ENCODE data around the gene TERB2.
"Not testable (repeated sequence)": the region's sequence is repeated elsewhere in the genome, so short reads cannot be mapped to it uniquely, and the experiment has no call there.

TERB2 gene, protein sequence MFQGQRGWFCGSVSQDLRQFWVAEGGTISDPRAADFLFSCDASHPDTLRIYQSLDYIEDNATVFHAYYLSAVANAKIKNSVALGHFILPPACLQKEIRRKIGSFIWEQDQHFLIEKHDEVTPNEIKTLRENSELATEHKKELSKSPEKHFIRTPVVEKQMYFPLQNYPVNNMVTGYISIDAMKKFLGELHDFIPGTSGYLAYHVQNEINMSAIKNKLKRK

DNA sequence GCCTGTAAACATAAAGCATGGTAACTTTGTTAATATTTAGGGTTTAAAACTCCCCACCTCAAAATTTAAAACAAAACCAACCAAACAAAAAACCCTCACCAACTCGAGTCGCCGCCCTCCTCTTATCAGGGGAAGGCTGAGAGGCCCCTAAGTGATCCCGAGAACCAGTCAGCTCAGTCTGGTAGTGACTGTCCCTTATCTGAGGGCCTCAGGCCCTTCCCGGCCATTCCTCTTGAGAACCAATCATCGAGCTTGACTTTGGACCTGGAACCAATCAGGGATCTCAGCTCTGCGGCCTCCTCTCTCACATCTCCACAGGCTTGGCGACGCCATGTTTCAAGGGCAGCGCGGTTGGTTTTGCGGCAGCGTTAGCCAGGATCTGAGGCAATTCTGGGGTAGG, at the start of gene TERB2:
TSS of gene TERB2 (plus strand) at position 300 of the 400 bp plus-strand sequence. CDS start at position 332, 32 bp downstream.
- no peak within 1 kb of the TSS for H3K4me3 ChIP-seq (ENCODE audit: low read depth, low read length)
- TF ChIP-seq, protein P1, sequence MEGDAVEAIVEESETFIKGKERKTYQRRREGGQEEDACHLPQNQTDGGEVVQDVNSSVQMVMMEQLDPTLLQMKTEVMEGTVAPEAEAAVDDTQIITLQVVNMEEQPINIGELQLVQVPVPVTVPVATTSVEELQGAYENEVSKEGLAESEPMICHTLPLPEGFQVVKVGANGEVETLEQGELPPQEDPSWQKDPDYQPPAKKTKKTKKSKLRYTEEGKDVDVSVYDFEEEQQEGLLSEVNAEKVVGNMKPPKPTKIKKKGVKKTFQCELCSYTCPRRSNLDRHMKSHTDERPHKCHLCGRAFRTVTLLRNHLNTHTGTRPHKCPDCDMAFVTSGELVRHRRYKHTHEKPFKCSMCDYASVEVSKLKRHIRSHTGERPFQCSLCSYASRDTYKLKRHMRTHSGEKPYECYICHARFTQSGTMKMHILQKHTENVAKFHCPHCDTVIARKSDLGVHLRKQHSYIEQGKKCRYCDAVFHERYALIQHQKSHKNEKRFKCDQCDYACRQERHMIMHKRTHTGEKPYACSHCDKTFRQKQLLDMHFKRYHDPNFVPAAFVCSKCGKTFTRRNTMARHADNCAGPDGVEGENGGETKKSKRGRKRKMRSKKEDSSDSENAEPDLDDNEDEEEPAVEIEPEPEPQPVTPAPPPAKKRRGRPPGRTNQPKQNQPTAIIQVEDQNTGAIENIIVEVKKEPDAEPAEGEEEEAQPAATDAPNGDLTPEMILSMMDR (IDR thresholded peaks at IDR 0.05; ENCODE audit: low read depth, low read length, missing control alignments), result no peak
- DNase-seq (ENCODE audit: low read depth), result no peak

DNA sequence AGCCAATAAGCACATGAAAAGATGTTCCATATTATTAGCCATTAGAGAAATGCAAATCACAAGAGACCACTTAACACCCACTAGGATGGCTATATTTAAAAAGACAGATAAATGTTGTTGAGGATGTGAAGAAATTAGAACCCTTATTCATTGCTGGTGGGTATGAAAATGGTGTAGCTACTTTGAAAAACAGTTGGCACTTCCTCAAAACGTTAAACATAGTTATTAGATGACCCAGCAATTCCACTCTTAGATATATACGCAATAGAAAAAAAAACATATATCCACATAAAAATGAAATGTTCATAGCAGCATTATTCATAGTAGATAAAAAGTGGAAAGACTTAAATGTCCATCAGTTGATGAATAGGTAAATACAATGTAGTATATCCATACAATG, 47.1 kb upstream of the TERB2 start:
- no peak for DNase-seq (ENCODE audit: low read depth)
- TF ChIP-seq, protein P1 (IDR thresholded peaks at IDR 0.05; ENCODE audit: low read depth, low read length, missing control alignments), result no peak
- no peak overlapping the region for H3K4me3 ChIP-seq (ENCODE audit: low read depth, low read length)

DNA sequence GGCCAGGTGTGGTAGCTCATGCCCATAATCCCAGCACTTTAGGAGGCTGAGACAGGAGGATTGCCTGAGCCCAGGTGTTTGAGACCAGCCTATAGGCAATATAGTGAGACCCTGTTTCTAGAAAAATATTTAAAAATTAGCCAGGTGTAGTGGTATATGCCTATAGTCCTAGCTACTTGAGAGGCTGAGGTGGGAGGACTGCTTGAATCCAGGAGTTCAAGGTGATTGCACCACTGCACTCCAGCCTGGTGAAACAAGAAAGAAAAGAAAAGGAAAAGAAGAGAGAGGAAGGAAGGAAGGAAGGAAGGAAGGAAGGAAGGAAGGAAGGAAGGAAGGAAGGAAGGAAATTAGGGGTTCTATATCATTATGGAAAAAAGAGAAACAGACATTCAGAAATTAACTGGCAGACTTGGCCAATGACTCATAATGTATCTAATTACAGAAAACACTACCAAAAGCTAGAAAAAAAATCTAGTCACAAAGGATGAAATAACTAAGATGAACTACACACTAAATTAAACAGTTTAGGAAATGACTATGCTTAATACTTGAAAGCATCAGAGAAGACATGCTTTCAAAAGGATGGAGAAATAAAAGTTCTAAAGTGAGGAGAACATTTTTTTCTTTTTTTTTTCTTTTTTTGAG, 45.4 kb upstream of the TERB2 start:
- TF ChIP-seq, protein P1 (IDR thresholded peaks at IDR 0.05; ENCODE audit: low read depth, low read length, missing control alignments), result no peak
- DNase-seq (ENCODE audit: low read depth), result no peak
- no peak overlapping the region for H3K4me3 ChIP-seq (ENCODE audit: low read depth, low read length)

DNA sequence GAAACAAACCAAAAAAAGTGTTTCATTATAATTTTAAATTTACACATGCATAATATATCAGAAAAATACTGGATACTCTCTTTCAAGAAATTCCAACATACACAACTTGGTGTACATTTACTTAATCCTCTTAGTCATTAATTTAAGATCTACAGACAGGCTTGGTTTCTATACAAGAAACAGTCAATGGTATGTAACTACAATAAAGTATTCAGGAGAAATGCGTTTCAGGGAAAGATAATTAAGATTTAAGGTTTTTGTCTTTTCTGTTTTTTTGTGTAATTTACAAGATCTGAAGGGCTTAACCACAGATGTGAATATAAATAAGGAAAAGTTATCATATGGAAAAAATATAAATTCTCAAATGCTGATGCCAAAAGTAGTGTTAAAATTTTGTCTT, 44.3 kb upstream of the TERB2 start:
- not testable (repeated sequence) for DNase-seq (ENCODE audit: low read depth); H3K4me3 ChIP-seq (ENCODE audit: low read depth, low read length)

DNA sequence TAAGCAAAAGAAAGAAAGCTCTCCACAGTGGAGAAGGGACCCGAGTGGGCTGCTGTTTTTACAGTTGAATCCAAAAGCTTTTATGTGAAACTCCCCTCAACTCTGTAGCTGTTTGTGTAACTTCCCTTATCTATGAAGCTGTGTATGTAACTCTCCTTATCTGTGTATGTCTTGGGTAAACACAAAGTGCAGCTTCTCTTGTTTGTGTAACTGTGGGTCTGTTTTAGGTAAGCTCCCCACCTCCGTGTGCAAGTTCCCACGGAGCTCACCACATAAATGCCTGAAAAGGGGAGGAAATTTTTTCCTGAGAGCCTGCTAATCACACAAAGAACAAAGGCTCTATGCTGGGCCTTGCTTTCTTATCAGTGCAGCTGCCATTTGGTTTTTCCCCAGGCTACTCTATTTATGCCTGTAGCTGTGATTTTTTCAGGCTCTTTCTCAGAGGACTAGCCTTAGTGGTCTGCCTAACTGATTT, 43.5 kb upstream of the TERB2 start:
- not testable (repeated sequence) for DNase-seq (ENCODE audit: low read depth); H3K4me3 ChIP-seq (ENCODE audit: low read depth, low read length)

DNA sequence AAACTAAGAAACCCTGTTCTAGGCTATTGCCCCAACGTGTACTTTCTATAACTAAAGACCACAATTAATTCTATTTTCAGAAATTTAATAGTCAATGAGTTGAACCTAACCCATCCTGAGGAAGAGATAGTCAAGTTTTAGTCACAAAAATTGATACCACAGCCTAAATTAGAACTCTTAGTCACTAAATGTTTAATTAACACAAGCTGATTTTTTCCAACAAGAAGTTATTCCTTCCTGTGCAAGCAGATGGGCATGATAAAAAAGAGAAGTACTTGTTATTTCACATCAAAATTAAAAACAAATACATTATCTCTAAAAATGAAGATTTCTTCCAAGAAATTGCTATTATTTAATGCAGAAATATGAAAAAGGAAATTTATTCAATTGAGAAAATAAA, 38.4 kb upstream of the TERB2 start:
- no peak overlapping the region for H3K4me3 ChIP-seq (ENCODE audit: low read depth, low read length)
- no peak for DNase-seq (ENCODE audit: low read depth)
- TF ChIP-seq, protein P1 (IDR thresholded peaks at IDR 0.05; ENCODE audit: low read depth, low read length, missing control alignments), result no peak

DNA sequence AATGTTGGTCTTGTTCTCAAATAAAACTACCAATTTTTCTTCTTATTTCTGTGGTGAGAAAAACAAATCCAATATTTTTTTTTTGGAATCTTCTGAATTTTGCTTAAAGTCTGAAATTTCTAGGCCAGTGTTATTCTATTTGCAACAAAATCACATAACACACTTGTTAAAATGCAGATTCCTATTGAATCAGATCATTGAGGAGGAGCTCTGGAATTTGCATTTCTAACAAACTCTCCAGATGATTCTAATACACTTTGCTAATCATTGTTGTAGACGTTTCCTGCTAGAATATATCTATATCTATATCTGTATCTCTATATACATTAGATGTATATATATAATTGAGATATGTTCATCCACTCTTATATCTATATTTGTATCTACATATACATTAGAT, 27.8 kb upstream of the TERB2 start:
- not testable (repeated sequence) for DNase-seq (ENCODE audit: low read depth)

DNA sequence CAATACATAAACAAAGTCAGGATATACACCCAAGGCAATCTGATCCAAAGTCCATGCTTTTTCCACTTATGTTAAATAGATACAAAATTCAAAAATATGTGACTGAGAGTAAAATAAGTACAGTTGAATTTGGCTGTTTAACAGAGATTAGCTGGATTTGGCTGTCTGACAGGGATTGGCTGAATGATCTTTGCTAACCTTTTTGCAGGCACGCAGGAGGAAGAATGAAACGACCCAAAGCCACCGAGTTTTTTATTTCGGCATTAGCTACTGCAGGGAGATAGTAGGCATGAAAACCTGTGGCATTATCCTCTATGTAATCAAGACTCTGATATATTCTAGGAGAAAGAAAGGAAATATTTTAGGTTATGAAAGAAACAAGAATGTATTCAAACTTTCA, 26.2 kb upstream of the TERB2 start:
- not testable (repeated sequence) for DNase-seq (ENCODE audit: low read depth)

More for the DNA sequence above, 27.8 kb upstream of the TERB2 start:
- H3K4me3 ChIP-seq (ENCODE audit: low read depth, low read length), result not testable (repeated sequence)

DNA sequence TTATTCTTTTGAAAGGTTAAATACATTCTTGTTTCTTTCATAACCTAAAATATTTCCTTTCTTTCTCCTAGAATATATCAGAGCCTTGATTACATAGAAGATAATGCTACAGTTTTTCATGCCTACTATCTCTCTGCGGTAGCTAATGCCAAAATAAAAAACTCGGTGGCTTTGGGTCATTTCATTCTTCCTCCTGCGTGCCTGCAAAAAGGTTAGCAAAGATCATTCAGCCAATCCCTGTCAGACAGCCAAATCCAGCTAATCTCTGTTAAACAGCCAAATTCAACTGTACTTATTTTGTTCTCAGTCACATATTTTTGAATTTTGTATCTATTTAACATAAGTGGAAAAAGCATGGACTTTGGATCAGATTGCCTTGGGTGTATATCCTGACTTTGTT, 1.8 kb downstream of the TERB2 start:
- not testable (repeated sequence) for H3K4me3 ChIP-seq (ENCODE audit: low read depth, low read length); DNase-seq (ENCODE audit: low read depth)

More for the DNA sequence above, 26.2 kb upstream of the TERB2 start:
- H3K4me3 ChIP-seq (ENCODE audit: low read depth, low read length), result not testable (repeated sequence)
